DND-41 (cell line): ENCODE results near the gene SLC6A19.

ENCODE experiments used
- EZH2 ChIP-seq: IDR thresholded peaks from 3 replicates; pipeline ENCODE4 v1.6.1; 2012; ENCODE audit warnings: borderline replicate concordance, low read depth, mild to moderate bottlenecking, moderate library complexity, low read length, inconsistent platforms; ENCODE audit not compliant: severe bottlenecking
- TF ChIP-seq, protein P1 (sequence below): IDR thresholded peaks from 2 replicates; pipeline ENCODE4 v1.5.1; 2012; ENCODE audit warnings: borderline replicate concordance, low read length, moderate library complexity, mild to moderate bottlenecking; ENCODE audit not compliant: poor library complexity, severe bottlenecking; ENCODE audit errors: extremely low read depth

DNA sequence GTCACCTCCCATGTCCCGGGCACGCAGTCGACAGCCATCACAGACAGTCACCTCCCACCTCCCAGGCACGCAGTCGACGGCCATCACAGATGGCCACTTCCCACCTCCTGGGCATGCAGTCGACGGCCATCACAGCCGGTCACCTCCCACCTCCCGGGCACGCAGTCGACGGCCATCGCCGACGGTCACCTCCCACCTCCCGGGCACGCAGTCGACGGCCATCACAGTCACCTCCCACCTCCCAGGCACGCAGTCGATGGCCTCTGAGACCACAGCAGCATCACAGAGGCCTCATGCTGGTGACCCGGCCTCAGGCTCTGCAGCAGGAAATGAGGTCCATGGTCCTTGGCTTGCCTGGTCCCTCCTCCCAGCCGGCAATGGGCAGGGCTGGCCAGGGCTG, 5.5 kb upstream of the SLC6A19 start:
- TF ChIP-seq, protein P1, sequence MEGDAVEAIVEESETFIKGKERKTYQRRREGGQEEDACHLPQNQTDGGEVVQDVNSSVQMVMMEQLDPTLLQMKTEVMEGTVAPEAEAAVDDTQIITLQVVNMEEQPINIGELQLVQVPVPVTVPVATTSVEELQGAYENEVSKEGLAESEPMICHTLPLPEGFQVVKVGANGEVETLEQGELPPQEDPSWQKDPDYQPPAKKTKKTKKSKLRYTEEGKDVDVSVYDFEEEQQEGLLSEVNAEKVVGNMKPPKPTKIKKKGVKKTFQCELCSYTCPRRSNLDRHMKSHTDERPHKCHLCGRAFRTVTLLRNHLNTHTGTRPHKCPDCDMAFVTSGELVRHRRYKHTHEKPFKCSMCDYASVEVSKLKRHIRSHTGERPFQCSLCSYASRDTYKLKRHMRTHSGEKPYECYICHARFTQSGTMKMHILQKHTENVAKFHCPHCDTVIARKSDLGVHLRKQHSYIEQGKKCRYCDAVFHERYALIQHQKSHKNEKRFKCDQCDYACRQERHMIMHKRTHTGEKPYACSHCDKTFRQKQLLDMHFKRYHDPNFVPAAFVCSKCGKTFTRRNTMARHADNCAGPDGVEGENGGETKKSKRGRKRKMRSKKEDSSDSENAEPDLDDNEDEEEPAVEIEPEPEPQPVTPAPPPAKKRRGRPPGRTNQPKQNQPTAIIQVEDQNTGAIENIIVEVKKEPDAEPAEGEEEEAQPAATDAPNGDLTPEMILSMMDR, result no peak
- no peak for TF ChIP-seq EZH2
